Progenitor cell of endocrine pancreas (in vitro differentiated cells): ENCODE data around the gene STARD3. TPM values are rescaled to one million over a fixed set of nuclear protein-coding genes. Genes with fewer than 3 reads are reported as not detected.
"Not testable (repeated sequence)": the region's sequence is repeated elsewhere in the genome, so short reads cannot be mapped to it uniquely, and the experiment has no call there.

Source experiments
- DNase-seq: peaks from one replicate; pipeline ENCODE4 v3.0.0; 2021; ENCODE audit warnings: low spot score; ENCODE audit not compliant: unreplicated experiment
- H3K27ac Mint-ChIP-seq: 2 replicates; pipeline ENCODE4 v1.8.0; 2021; ENCODE audit warnings: mild to moderate bottlenecking, moderate library complexity, mixed read lengths
- H3K27me3 Mint-ChIP-seq: 2 replicates; pipeline ENCODE4 v1.8.0; 2021; ENCODE audit warnings: mixed read lengths
- H3K36me3 Mint-ChIP-seq: 2 replicates; pipeline ENCODE4 v1.8.0; 2022; ENCODE audit warnings: mixed read lengths; ENCODE audit not compliant: insufficient read depth
- H3K4me1 Mint-ChIP-seq: 2 replicates; pipeline ENCODE4 v1.8.0; 2021; ENCODE audit warnings: low read depth, mixed read lengths
- H3K4me3 Mint-ChIP-seq: 2 replicates; pipeline ENCODE4 v1.8.0; 2021; ENCODE audit warnings: low read depth, mild to moderate bottlenecking, moderate library complexity, mixed read lengths
- H3K9me3 Mint-ChIP-seq: 2 replicates; pipeline ENCODE4 v1.8.0; 2021; ENCODE audit warnings: low read depth, mixed read lengths
- long read RNA-seq: library from polyadenylated mRNA; unstranded; transcript quantifications from one replicate; pipeline ENCODE4 v2.0.0, GENCODE V29; 2020
- total RNA-seq: library from RNA; stranded (reverse); gene quantifications from 2 replicates; pipeline ENCODE4 v1.2.1, GENCODE V29; 2021
- TF ChIP-seq, protein P1 (sequence below): fragments of 200-600 bp; sonication (generic); IDR thresholded peaks from one replicate; pipeline ENCODE4 v1.5.0; 2021; ENCODE audit warnings: antibody characterized with exemption, mild to moderate bottlenecking; ENCODE audit not compliant: unreplicated experiment

Gene STARD3
- 57.0 and 62.5 TPM in 2 replicates for total RNA-seq
- long read RNA-seq, transcript STARD3-201 (15 exons, 2,132 nt), result major isoform, 52 of 80 reads
- long read RNA-seq, partial matches to known transcripts, result 5 of 80 reads
- long read RNA-seq, other reads (novel, unspliced or antisense), result 21 of 80 reads

DNA sequence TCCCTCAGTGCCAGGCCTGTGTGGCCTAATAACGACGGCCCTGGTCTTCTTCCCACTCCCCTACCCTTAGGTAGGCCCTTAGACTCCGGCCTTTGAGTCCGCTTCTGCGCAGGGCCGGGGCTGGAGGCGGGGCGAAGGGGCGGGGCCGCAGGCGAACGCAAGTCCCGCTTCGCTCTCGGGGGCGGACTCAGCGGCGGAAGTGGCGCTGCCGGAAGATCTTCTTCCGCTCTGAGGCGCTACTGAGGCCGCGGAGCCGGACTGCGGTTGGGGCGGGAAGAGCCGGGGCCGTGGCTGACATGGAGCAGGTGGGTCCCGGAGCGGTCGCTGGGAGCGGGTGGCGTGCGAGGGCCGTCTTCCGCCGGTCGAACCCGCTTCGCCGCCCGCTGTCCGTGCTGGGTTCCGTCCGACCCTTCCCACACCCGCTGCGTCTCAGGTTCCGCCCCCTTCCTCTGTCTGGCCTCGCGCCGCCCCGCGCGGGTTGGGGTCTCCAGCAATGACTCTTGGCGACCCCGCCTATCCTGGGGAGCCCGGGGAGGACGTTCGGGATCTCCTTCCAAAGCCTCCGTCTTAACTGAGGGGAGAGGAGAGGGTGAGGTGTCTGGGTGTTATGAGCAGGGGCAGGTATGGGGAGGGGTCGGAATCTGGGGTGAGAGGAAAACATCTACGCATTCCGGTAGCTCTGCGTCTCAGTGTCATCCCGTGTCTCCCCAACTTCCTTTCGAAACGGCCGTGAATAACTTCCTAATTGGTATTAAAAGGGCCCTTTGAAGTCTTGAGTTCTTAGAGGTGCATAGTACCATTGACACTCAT lies at the start of gene STARD3:
Gene STARD3, plus strand, starts transcription at position 218 of the 810 bp plus-strand sequence. CDS start 16,388 bp downstream, outside the sequence.
- H3K9me3 Mint-ChIP-seq, result no peaks in the 10 kb centered on the region
- peak; percentile 79 for DNase-seq
- peak within 1 kb of the TSS; percentile 91 for H3K4me3 Mint-ChIP-seq
- peaks cover 15% of the 10 kb centered on the region for H3K4me1 Mint-ChIP-seq
- no peaks in the 10 kb centered on the region for H3K27me3 Mint-ChIP-seq
- TF ChIP-seq, protein P1, sequence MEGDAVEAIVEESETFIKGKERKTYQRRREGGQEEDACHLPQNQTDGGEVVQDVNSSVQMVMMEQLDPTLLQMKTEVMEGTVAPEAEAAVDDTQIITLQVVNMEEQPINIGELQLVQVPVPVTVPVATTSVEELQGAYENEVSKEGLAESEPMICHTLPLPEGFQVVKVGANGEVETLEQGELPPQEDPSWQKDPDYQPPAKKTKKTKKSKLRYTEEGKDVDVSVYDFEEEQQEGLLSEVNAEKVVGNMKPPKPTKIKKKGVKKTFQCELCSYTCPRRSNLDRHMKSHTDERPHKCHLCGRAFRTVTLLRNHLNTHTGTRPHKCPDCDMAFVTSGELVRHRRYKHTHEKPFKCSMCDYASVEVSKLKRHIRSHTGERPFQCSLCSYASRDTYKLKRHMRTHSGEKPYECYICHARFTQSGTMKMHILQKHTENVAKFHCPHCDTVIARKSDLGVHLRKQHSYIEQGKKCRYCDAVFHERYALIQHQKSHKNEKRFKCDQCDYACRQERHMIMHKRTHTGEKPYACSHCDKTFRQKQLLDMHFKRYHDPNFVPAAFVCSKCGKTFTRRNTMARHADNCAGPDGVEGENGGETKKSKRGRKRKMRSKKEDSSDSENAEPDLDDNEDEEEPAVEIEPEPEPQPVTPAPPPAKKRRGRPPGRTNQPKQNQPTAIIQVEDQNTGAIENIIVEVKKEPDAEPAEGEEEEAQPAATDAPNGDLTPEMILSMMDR, result no peak
- no peaks in the 10 kb centered on the region for H3K36me3 Mint-ChIP-seq
- H3K27ac Mint-ChIP-seq, result peak within 1 kb of the TSS; percentile 92

DNA sequence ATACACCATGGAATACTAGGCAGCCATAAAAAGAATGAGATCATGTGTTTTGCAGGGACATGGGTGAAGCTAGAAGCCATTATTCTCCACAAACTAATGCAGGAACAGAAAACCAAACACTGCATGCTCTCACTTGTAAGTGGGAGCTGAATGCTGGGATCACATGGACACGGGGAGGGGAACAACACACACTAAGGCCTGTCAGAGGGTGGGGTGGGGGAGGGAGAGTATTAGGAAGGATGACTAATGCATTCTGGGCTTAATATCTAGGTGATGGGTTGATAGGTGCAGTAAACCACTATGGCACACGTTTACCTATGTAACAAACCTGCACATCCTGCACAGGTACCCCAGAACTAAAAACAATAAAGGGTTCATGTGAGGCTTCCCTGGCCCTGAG lies 46.8 kb upstream of the STARD3 start:
- peaks cover 78% of the 10 kb centered on the region for H3K27me3 Mint-ChIP-seq
- not testable (repeated sequence) for H3K4me1 Mint-ChIP-seq, H3K4me3 Mint-ChIP-seq, DNase-seq, H3K9me3 Mint-ChIP-seq, H3K27ac Mint-ChIP-seq, H3K36me3 Mint-ChIP-seq

DNA sequence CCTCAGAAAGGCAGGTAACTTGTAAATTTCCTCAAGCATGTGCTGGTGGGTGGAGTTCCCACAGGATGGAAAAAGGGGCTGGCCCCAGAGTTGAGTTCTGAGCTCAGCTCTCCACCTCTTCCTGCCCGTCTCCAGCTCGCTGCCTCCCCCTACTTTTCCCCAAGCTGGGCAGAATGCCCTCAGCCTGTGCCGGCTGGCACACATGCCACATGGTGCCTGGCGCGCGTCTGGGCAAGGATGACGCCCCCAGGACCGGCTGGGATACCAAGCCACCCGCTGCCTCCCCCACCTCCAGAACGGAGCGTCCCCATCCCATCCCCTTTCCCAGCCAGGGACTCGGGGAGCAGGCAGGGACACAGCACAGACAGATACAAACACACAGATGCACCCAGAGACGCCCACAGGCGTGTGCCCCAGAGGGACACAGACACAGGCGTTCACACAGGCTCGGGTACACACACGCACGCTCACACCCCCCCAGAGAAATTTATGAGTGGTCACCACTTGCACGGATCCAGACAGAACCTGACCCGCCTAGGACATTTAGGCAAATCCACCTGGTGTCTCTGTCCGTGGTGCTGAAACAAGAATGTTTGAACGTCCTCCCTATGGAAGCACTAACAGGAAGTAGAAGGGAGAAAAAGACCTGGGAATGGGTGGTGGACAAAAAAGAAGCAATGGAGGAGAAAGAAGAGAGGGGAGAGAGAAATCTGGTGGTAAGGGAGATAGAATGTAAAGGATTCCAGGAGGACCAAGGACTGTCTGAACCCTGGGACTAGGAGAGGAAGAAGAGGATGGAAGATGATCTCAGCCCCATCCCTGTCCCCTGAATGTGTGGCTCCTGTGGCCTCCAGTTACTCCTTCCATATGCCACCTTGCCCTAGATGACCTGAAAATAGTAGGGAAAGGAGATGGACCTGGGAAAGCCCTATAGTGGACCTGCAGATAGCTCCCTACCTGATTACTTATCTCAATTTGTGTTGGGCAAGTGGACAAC lies 44.7 kb upstream of the STARD3 start:
- Mint-ChIP-seq H3K27me3 (peaks cover 94% of the 10 kb centered on the region), H3K9me3 (no peaks in the 10 kb centered on the region), H3K4me3 (no peak overlapping the region), H3K36me3 (peaks cover 1% of the 10 kb centered on the region), H3K4me1 (no peaks in the 10 kb centered on the region), H3K27ac (no peak overlapping the region)
- TF ChIP-seq, protein P1, result no peak
- peak; percentile 70 for DNase-seq

DNA sequence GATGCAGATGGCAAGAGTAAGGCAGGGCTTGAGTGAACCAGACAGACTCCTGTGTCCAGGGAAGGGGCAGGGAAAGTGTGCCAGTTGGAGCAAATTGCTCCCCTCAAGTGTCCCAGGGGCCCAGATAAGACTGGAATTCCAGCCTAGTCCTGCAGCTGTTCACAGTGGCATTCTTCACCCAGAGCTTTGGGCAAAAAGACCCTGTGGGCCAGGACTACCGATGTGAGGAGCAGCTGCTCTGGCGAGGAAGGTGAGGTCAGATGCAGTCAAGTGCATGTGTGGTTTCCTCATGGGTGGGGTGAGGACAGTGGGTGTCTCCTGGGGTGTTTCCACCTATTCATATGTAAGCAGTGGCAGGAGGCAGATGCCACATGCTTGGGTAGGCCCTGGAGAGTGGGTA lies 43.6 kb upstream of the STARD3 start:
- no peak for DNase-seq
- TF ChIP-seq, protein P1, result no peak
- no peak overlapping the region for H3K27ac Mint-ChIP-seq
- peaks cover 96% of the 10 kb centered on the region for H3K27me3 Mint-ChIP-seq
- peaks cover 1% of the 10 kb centered on the region for H3K36me3 Mint-ChIP-seq
- no peak overlapping the region for H3K4me3 Mint-ChIP-seq
- H3K4me1 Mint-ChIP-seq, result no peaks in the 10 kb centered on the region
- no peaks in the 10 kb centered on the region for H3K9me3 Mint-ChIP-seq

DNA sequence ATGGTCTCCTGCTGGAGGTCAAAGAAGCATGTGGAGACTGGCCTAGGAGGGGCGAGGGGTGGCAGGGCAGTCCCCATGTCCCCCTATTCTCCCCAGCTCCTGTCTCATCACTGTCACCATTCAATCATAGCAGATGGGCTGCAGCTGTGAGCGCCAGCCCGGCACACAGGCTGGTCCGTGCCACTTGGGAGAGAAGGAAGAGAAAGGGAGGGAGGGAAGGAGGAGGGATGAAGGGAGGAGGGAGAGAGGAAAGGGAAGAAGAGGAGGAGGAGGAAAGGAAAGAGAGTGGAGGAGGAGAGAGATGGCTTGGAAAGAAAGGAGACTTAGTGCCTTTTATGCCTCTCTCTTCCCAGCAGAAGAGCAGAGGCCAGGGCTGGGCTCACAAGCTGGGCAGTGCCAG lies 41.6 kb upstream of the STARD3 start:
- H3K27me3 Mint-ChIP-seq, result peaks cover 92% of the 10 kb centered on the region
- H3K36me3 Mint-ChIP-seq, result peaks cover 1% of the 10 kb centered on the region
- H3K27ac Mint-ChIP-seq, result no peak overlapping the region
- TF ChIP-seq, protein P1, result no peak
- H3K4me3 Mint-ChIP-seq, result no peak overlapping the region
- no peaks in the 10 kb centered on the region for H3K9me3 Mint-ChIP-seq
- H3K4me1 Mint-ChIP-seq, result no peaks in the 10 kb centered on the region
- no peak for DNase-seq
